Measurements from ENCODE around the gene CD109.

Gene CD109

GRCh38 chr6:73792738-73793137 is 96.7 kb downstream of the CD109 start:
- no peak overlapping the region for H3K4me3 ChIP-seq
- no peak for DNase-seq (ENCODE audit: low spot score)
- TF ChIP-seq CTCF (IDR thresholded peaks at IDR 0.05): no peak
- H3K27ac ChIP-seq: no peak overlapping the region

- no peak for DNase-seq (ENCODE audit: low spot score)
- H3K27ac ChIP-seq: no peak overlapping the region
- no peak for TF ChIP-seq CTCF (IDR thresholded peaks at IDR 0.05)
- no peak overlapping the region for H3K4me3 ChIP-seq
Observed at GRCh38 chr6:73796881-73797280, 100.9 kb downstream of the CD109 start.

GRCh38 chr6:73797861-73798260 is 101.9 kb downstream of the CD109 start:
- no peak for TF ChIP-seq CTCF (IDR thresholded peaks at IDR 0.05)
- Histone ChIP-seq H3K4me3 (no peak overlapping the region), H3K27ac (no peak overlapping the region)
- DNase-seq (ENCODE audit: low spot score): no peak

GRCh38 chr6:73798592-73798991 is 102.6 kb downstream of the CD109 start:
- H3K27ac ChIP-seq: no peak overlapping the region
- DNase-seq (ENCODE audit: low spot score): no peak
- H3K4me3 ChIP-seq: no peak overlapping the region
- no peak for TF ChIP-seq CTCF (IDR thresholded peaks at IDR 0.05)

- Histone ChIP-seq H3K4me3 (no peak overlapping the region), H3K27ac (no peak overlapping the region)
- TF ChIP-seq CTCF (IDR thresholded peaks at IDR 0.05): no peak
- DNase-seq (ENCODE audit: low spot score): no peak
Observed at GRCh38 chr6:73800997-73801396, 105.0 kb downstream of the CD109 start.

- no peak overlapping the region for H3K27ac ChIP-seq
- no peak for DNase-seq (ENCODE audit: low spot score)
- no peak overlapping the region for H3K4me3 ChIP-seq
- no peak for TF ChIP-seq CTCF (IDR thresholded peaks at IDR 0.05)
Observed at GRCh38 chr6:73801652-73802268, 105.8 kb downstream of the CD109 start.

GRCh38 chr6:73802366-73802765 is 106.4 kb downstream of the CD109 start:
- no peak for DNase-seq (ENCODE audit: low spot score)
- no peak overlapping the region for H3K4me3 ChIP-seq
- no peak for TF ChIP-seq CTCF (IDR thresholded peaks at IDR 0.05)
- no peak overlapping the region for H3K27ac ChIP-seq
